Parathyroid adenoma (tissue), 2 donors: ENCODE data around the gene CELA3A.

ENCODE experiments used
- H2AFZ ChIP-seq: fragments of 300-600 bp; sonication (generic); one replicate; pipeline ENCODE4 v1.7.0; 2017; ENCODE audit warnings: antibody characterized with exemption, mild to moderate bottlenecking
- H3K27ac ChIP-seq: fragments of 300-600 bp; sonication (generic); one replicate; pipeline ENCODE4 v1.7.0; 2017
- H3K27me3 ChIP-seq: fragments of 300-600 bp; sonication (generic); one replicate; pipeline ENCODE4 v1.7.0; 2017; ENCODE audit warnings: low read length; ENCODE audit not compliant: control insufficient read depth, insufficient read depth
- H3K36me3 ChIP-seq: fragments of 300-600 bp; sonication (generic); one replicate; pipeline ENCODE4 v1.7.0; 2017; ENCODE audit warnings: low read length; ENCODE audit not compliant: control insufficient read depth, insufficient read depth
- H3K4me1 ChIP-seq: fragments of 300-600 bp; sonication (generic); one replicate; pipeline ENCODE4 v1.7.0; 2017; ENCODE audit warnings: control low read depth
- H3K4me2 ChIP-seq: fragments of 300-600 bp; sonication (generic); one replicate; pipeline ENCODE4 v1.7.0; 2017; ENCODE audit warnings: low read length
- H3K4me3 ChIP-seq: fragments of 300-600 bp; sonication (generic); one replicate; pipeline ENCODE4 v1.7.0; 2017; ENCODE audit warnings: low read depth, low read length
- H3K79me2 ChIP-seq: fragments of 300-600 bp; sonication (generic); one replicate; pipeline ENCODE4 v1.7.0; 2017; ENCODE audit warnings: control low read depth
- H3K9ac ChIP-seq: fragments of 300-600 bp; sonication (generic); one replicate; pipeline ENCODE4 v1.7.0; 2017; ENCODE audit warnings: mild to moderate bottlenecking
- H3K9me3 ChIP-seq: fragments of 300-600 bp; sonication (generic); one replicate; pipeline ENCODE4 v1.7.0; 2017; ENCODE audit warnings: low read length; ENCODE audit not compliant: control insufficient read depth
- TF ChIP-seq, protein P1 (sequence below): fragments of 300-600 bp; sonication (generic); IDR thresholded peaks from one replicate; pipeline ENCODE4 v1.7.0; 2017; ENCODE audit warnings: antibody characterized with exemption, mild to moderate bottlenecking
- donor health status: primary hyperparathyroidism.

CELA3A gene

DNA sequence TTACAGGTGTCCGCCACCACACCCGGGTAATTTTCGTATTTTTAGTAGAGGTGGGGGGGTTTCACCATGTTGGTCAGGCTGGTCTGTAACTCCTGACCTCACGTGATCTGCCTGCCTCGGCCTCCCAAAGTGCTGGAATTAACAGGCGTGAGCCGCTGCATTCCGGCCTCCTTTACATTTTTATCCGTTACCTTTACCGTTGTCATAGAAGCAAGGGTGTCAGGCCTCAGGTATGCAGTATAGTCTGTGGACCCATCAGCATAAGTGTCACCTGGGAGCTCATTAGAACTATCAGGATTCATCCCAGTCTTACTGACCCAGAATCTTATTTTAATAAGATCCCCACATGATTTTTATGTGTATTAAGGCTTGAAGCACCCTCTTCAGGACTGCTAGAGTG is 56.4 kb downstream of the CELA3A start:
- H3K9me3 ChIP-seq: no peaks in the 10 kb centered on the region
- H3K4me3 ChIP-seq: no peak overlapping the region
- H3K4me2 ChIP-seq: no peak overlapping the region
- no peak overlapping the region for H3K27ac ChIP-seq
- no peaks in the 10 kb centered on the region for H3K27me3 ChIP-seq
- H3K9ac ChIP-seq: no peak overlapping the region
- TF ChIP-seq, protein P1, sequence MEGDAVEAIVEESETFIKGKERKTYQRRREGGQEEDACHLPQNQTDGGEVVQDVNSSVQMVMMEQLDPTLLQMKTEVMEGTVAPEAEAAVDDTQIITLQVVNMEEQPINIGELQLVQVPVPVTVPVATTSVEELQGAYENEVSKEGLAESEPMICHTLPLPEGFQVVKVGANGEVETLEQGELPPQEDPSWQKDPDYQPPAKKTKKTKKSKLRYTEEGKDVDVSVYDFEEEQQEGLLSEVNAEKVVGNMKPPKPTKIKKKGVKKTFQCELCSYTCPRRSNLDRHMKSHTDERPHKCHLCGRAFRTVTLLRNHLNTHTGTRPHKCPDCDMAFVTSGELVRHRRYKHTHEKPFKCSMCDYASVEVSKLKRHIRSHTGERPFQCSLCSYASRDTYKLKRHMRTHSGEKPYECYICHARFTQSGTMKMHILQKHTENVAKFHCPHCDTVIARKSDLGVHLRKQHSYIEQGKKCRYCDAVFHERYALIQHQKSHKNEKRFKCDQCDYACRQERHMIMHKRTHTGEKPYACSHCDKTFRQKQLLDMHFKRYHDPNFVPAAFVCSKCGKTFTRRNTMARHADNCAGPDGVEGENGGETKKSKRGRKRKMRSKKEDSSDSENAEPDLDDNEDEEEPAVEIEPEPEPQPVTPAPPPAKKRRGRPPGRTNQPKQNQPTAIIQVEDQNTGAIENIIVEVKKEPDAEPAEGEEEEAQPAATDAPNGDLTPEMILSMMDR: no peak
- H3K36me3 ChIP-seq: no peaks in the 10 kb centered on the region
- peaks cover 13% of the 10 kb centered on the region for H3K4me1 ChIP-seq
- H2AFZ ChIP-seq: no peak overlapping the region
- peaks cover 33% of the 10 kb centered on the region for H3K79me2 ChIP-seq
